Stimulated activated CD4-positive, alpha-beta T cell treated with anti-CD3 and anti-CD28 coated beads, Interleukin-1b, Interleukin-23, amount 100 ng/mL, for 24 hours (primary cell): Measurements from ENCODE around the gene TBPL1.
"Not testable (repeated sequence)": the region's sequence is repeated elsewhere in the genome, so short reads cannot be mapped to it uniquely, and the experiment has no call there.

ENCODE experiments used
- DNase-seq, 4 experiments: peaks; one replicate each; pipeline ENCODE4 v3.0.0-alpha.2; 2020; ENCODE audit warnings: low read depth in 4 of 4, low spot score in 1 of 4

Gene TBPL1

DNA sequence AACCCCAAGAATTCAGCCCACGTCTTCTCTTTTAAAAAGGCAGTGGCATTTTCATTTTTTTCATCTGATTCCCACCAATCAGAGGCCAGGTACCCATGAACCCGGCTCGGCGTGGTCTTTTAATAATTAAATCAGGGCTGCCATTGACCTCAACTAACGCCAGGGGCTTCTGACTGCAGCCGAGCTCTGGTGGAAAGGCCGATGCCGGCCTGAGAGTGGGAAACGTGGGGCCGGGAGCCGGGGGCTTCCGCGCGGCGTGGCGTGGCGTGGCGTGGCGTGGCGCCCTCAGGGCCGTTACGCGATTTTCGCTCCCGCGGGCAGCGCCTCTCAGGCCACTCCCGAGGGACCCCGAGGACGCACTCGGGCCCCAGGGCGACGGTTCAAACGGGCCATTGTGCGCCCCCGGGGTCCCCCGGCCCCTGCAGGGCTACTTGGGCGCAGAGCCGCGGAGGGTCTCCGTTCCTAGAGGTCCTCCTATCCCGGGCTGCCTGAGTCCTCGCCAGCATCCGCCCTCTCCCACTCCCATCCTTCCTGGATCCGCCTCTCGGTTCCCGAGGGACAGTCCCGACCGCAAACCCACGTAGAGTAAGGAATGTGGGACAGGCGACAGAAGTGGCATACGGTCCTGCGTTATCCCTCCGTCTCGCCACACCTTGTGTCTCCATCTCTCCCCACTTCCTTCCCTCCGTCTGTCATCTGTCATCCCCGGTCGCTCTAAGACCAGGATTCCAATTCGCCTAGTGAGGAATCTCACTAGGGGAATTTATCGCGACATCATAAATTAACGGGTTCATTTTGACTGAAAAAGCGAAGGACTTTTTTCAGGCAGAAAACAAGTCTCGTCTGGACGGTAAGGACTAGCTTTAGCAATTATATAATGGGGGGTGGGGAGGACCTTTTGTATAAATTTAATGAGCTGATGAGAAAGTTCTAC lies 876 bp upstream of the TBPL1 start:
- DNase-seq = peak in 3 of 4 experiments; percentile 15 to 26 (median 26)

DNA sequence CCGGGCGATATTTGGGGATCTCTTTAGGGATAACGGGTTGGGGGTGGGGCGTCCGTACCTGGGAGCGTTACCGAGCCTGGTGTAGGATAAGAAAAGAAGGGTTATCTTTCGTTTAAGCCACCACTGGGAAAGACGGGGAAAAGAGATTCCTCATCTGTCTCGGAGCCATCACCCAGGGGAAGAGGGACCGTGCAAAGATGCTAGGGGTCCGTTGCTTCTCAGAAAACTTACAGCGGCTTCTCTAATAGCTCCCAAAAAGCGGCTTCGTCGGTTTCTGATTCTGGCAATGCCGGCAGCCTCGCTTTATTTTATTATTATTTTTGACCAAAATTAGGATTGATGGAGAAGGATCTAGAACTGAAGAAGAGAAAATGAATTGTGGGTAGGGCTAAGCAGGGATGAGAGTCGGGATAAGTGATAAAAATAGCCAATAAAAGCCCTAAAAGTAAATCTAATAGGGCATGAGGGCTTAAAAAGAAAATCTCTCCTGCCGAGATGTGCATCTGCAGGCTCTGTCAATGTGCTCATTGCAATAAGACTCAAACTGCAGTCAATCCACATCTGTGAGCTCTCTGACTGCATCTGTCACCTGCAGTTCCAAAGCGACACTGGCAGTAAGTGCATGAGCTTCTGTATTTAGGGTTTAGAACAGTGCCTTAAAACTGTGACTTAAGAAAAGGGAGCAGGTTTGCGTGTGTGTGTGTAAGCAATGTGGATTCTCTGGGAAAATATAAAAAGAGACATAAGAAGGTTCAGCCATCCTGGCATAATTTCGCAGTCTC lies 801 bp downstream of the TBPL1 start:
- no peak for DNase-seq

DNA sequence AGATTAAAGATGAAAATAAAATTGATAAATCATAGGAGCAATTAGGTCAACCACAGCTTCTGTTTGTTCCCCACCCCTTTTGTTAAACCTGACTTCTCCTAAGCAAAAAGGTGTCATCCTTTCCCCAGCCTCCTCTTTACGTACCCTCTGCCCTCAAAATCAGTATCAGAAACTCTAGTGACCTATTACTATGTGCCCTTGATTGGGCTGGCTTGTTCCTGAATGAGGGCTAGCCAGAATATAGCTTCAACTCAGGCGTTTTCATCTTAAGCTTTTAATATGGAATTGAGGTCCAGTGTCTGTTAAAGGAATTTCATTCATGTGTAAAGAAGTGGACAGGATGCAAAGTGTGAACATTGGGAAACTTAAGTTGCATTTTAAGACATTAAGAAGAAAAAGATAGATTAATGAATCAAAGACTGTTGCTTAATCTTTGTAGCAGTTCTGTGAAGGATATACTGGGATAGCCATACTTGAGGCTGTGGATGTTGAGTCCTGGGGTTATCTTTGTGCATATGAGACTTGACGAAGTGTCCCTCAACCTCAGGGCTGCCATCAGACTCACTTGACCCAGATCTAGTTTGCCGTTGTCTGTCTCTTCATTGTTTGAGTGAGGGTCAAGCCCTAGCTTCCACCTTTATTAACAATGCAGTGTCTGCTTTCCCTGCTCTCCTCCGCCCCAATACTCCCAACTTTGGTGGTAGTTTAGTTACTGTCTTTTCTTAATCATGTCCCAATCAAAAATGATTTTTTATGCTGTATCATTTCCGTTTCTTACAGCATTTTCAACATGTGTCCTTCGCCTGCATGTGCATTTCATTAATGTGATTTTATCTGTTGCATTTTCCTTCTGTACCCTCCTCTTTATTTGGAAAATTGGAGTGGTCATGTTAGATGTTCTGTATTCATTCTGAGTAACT lies 1.9 kb downstream of the TBPL1 start:
- DNase-seq = no peak

DNA sequence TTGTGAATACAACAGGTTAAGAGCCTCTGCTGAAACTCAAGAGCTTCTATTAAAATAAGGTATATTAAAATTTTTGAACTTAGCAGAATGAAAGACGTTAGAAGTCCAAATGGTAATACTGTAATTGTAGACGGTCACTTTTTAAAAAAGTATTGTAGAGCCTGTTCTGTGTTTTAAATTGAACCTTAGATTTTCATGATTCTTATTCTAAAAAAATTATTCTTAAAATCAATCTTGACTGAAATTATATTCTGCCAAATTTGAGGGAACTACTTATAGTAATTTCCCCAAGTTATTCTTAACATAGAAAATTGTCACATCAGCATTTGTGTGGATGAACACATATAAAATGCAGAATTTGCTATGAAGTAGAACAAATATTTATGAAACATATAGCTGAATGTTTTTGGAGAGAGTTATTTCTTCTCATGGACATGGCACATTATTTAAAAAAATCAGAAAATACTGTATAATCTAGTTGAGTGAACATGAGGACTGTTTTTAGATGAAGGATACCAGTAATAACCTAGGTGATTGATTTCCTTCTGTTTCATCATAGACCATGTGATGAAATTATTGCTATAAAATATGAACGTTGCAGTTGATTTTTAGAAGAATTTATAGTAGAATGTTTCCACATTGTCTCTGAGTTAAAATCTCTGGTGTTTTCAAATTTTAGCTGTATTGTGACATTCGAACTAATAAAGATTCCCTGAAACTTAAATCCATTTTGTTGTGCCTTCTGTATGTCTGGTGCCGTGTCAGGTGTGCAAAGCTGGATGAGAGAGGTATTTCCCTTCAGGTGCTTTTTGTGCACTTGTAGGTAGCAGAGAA lies 2.8 kb downstream of the TBPL1 start:
- no peak for DNase-seq

DNA sequence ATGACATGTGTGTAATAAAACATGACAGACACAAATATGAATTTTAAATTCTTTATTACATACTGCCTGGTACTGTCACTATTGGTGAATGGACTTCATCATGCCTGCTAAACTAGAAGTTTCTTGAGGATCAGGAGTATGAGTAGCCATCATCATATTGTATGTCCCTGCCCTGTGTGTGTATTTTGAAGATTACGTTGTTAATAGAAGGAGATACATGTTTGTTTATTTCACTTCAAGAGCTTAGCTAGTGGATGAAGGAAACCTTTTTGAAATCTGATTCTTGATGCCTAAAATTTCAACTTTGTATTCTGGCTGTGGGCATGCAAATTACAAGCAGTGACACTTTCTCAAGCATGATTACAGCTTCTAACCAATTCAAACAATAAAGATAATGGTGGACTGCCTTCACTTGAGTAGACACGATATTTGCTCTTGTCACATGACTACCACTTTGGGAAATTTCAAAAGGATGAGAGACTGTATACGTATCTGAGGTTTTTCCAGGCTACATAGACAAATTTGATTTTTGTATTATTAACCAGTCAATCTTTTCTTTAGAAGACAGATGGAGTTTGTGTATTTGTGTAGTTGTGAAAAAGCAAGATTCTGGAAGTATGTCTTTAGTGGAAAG lies 3.5 kb downstream of the TBPL1 start:
- no peak for DNase-seq

DNA sequence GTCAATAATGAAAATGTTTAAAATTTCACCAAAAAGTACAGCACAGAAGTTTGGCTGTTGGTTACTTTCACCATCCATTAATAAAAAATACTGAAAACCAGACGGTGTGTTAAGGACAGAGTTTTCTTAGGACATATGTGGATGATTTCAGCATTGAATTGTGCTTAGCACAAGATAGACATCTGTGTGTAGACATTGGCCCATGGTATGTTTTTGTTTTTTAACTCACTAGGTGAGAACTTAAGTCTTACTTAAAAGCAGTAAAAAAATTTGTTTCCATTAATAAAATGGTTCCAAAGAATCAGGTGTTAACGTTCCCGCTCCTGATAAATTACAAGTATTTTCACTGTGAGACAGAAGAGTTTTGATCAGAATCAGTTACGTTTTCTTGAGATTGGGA lies 4.2 kb downstream of the TBPL1 start:
- no peak for DNase-seq

DNA sequence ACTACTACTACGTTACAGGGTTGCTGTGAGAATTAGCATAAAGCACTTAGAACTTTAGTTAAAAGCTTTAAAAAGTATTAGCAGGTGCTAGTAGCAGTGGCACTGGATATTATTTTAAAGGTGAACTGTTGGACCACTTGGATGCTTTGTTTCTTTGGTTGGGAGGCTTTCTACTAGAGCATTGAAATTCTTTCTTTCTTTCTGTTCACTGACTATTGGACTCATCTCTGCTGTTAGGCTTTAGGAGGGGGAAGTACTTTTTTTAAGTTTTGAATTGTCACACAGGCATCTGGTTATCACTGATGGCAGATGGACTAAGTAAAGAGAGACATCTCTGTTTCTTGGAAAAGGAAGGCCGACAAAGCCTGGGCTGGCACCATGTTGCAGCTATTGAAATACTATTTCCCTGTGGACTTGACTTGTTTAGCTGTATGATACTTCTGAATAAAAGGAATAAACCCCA lies 4.8 kb downstream of the TBPL1 start:
- DNase-seq = no peak

DNA sequence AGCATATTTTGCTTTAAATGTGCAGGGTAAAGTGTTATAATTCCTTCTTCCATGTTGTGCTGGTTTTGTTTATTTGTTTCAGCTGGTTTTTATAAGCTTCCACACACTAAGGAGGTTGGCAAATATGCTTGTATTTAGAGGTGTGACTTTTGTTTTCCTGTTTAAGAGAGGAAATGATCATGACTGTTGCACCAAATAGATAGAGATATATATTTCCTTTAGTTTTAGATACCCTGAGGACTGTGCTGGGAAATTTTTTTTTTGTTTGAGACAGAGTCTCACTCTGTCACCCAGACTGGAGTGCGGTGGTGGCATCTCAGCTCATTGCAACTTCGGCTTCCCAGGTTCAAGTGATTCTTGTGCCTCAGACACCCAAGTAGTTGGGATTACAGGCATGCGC lies 5.8 kb downstream of the TBPL1 start:
- no peak for DNase-seq

DNA sequence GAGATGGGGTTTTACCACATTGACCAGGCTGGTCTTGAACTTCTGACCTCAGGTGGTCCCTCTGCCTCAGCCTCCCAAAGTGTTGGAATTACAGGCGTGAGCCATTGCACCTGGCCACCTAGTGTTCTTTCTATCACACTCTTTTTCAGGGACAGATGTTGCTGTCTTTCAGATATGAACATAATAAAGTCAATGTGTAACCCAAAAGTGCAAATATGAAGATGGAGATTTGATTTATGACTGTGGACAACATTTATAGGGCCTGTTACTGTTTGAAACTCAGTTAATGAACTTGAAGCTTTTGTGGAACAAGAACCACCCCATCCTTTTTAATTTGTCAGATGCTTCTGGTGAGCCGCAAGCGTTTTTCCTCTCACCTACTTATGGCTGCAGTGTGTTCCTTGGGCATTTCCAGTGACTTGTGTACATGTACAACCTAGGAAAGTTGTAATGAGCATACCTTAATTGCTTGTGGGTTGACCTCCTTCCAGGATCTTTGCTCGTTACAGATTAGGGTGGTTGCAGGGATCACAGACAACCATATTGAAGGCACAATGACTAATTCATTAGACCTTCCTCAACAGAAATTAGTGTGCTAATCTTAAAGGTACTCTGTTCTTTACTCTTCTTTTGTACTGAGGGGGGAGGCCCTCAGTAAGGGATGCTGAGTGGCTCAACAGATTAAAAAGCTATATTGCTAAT lies 6.8 kb downstream of the TBPL1 start:
- DNase-seq = no peak

DNA sequence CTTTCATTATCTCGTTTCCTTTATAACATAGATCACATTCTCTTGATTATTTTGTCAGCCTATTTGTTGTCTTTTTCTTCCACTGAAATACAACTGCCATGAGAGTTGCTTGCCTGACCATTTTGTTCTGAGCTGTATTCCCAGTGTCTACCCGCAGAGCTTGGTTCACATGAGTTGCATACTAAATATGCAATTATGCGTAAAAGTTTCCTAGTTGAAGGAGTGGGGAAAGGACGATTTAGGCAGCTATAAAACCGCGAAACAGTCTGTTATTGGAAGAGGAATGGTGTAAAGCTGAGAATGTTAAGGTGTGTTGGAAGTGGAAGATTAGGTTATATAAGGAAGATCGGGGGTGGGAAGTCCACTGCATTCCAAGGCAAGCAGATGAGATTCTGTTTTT lies 8.8 kb downstream of the TBPL1 start:
- DNase-seq = no peak

DNA sequence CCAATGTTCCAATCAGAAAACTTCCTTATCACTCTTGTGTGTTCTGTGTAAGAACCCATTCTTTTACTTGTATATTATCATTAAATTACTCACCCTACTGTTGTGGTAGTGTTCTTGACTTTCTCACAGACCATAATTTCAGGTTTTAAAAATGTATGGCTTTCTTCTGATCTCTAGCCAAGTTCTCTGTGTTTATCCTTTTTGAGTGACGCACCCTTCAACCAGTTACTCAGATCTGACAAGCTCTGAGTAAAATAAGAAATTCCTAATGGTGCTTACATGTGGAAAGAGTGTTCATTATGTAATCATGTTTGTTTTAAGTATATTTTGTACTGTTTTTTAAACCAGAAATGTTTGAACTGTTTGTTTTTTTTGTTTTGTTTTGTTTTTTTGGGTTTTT lies 11.0 kb downstream of the TBPL1 start:
- no peak for DNase-seq

DNA sequence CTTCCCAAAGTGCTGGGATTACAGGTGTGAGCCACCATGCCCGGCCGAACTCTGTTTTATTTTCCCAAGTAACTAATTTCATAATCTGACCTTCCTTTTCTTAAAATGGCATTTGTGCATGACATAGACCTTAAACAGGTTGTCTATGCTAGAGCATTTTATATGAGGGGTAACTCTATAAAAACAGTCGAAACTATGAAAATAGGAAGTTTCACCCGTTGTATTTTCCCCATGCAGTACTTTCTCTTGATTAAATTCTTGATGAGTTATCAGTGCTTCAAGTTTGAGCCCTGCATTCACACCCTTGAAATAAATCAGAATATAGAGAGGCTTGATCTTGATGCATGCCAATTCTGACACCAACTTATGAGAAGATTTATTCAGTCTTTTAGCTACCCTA lies 11.7 kb downstream of the TBPL1 start:
- DNase-seq = no peak

DNA sequence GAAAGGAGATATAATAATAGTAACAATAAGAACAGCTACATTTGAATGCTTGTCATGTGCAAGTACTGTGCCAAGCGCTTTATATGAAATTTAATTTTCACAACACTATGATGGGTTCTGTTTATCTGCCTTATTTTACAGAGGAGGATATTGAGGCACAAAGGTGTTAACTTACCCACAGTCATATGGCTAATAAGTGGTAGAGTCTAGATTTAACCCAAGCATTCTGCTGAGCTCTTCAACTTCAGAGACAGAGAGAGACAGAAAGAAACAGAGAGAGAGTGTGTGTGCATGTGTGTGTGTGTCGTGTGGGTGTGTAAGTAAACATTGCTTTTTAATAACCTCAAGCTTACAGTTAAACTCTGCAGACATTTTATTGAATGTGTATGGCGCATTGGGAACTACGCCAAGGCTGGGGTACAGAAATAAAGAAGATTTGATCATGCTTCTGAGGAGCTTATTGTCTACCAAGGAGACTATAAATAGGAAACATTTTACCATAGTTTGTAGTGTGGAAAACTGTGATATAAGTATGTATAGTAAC lies 12.9 kb downstream of the TBPL1 start:
- DNase-seq = no peak

DNA sequence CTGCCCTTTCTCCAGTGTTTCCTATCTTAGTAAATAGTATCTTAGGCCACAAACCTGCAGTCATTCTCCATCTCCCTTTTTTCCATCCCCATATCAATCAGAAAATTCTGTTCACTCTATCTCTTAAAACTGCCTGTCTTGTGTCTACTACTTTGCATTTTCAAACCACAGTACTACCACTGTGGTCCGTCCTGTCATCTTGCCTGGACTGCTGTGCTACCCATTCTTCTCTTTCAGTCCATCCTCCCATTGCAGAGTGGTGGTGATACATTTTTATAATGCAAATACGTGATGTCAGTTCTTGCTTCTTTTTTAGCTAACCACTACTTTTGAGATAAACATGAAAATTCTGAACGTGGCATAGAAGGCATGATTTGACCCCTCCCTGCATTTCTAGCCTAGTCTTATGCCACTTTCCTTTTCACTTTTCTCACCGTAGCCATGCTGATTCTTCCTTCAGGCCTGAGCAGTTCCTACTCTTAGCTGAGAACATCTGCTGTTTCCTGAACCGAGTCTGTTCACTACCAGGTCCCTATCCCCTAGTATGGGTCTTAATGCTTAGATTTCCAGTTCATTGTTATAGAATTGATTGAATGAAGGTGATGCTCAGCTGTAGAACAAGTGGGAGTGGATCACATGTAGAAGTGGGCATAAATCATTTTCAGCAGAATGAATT lies 13.8 kb downstream of the TBPL1 start:
- DNase-seq = no peak

DNA sequence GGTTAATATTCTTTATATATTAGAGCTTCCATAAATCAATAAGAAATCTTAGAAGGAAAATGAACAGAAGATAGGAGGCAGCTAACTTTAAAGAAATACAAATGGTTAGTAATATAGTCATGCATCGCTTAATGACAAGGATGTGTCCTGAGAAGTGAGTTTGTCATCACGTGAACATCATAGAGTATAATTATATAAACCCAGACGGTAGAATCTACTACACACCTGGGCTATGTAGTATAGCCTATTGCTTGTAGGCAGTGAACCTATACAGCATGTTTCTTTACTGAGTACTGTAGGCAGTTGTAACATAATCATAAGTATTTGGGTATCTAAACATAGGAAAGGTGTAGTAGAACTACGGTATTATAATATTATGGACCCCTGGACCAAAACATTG lies 14.3 kb downstream of the TBPL1 start:
- no peak for DNase-seq

DNA sequence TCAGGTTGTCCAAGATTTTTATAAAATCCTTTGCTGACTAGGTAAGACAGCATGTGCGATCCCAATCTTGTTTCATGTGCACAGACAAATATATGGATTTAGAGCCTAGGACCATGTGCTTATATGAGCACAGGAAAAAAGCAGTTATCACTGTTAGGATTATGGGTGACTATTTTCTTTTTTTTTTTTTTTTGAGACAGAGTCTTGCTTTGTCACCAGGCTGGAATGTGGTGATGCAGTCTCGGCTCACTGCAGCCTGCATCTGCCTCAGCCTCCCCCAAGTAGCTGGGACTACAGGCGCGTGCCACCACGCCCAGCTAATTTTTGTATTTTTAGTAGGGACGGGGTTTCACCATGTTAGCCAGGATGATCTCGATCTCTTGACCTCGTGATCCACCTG lies 14.8 kb downstream of the TBPL1 start:
- not testable (repeated sequence) for DNase-seq

DNA sequence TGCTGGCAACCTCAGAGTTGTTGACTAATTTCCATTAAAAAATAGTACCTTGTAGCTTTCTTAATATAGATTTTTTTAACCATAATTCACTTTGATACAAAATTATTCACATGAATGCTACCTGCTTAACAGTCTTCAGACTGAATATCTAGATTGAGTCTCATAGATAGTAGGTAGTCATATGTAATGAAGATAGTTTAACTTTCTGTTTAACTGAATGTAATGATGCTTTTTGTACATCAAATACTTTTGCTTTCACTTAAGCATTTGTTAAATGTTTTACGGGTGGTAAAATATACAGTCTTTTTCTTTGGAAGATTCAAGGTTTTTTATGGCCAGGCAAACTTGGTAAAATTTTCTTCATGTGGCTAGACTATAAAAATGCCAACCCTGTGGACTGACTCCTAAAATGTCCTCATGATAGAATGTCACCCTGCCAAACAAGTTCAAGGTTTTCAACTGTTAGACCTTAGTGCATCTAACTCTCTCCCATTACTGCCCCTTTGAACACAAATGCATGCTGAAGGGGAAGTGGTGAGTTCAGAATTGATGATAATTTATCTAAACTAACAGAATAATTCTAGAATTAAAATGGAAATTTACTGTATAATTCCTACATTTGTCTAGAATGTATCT lies 16.4 kb downstream of the TBPL1 start:
- no peak for DNase-seq

DNA sequence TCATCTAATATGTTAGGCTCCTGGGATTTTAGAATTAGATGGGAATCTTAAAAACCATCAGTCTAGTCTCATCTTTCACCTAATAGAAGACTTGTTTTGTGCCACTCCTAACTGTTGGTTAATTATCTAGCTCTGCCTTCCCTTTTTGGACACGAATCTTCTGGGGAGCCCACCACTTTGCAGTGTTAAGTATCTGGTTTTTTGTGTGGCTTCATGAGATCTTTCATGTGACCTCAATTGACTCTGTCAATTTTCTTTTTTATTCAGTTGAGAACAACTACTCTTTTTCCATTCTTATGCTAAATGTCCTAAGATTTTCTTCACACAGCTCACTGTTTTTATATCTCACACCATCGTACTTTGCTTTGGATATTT lies 16.9 kb downstream of the TBPL1 start:
- DNase-seq = no peak
